Upper lobe of left lung (tissue), 6 donors: ENCODE measurements around the gene IL1RAPL1. TPM values are rescaled to one million over a fixed set of nuclear protein-coding genes. Genes with fewer than 3 reads are reported as not detected.

Source experiments
- ATAC-seq, 2 donors: fragments of 200-7000 bp; cut with Tn5 transposase; one replicate each; pipeline ENCODE4 v1.9.1; 2022; ENCODE audit warnings: mild to moderate bottlenecking in 2 of 2, moderate library complexity in 2 of 2; ENCODE audit not compliant: low FRiP score in 2 of 2
- DNase-seq, 2 donors: peaks; one replicate each; pipeline ENCODE4 v3.0.0-alpha.2; 2019 to 2020
- H3K27ac ChIP-seq, 4 donors: fragments of 200-600 bp; sonication (generic); one replicate each; pipeline ENCODE4 v1.5.1; 2016 to 2019
- H3K27me3 ChIP-seq, 4 donors: fragments of 200-600 bp; sonication (generic); one replicate each; pipeline ENCODE4 v1.5.1; 2017 to 2019
- H3K36me3 ChIP-seq, 4 donors: fragments of 200-600 bp; sonication (generic); one replicate each; pipeline ENCODE4 v1.5.1; 2016 to 2019
- H3K4me1 ChIP-seq, 4 donors: fragments of 200-600 bp; sonication (generic); one replicate each; pipeline ENCODE4 v1.5.1; 2018 to 2019
- H3K4me3 ChIP-seq, 4 donors: fragments of 200-600 bp; sonication (generic); one replicate each; pipeline ENCODE4 v1.5.1; 2017 to 2019; ENCODE audit warnings: mild to moderate bottlenecking in 2 of 4, moderate library complexity in 1 of 4
- H3K9me3 ChIP-seq, 4 donors: fragments of 200-600 bp; sonication (generic); one replicate each; pipeline ENCODE4 v1.5.1; 2018 to 2019
- EP300 ChIP-seq, 4 donors: sonication (generic); formaldehyde crosslinking; IDR thresholded peaks; one replicate each; pipeline ENCODE4 v1.5.1; 2017; ENCODE audit warnings: antibody characterized with exemption in 4 of 4, control low read depth in 2 of 4
- POLR2A ChIP-seq, 4 donors: fragments of 450-650 bp; IDR thresholded peaks; one replicate each; pipeline ENCODE4 v1.5.1; 2016 to 2017; ENCODE audit warnings: antibody characterized with exemption in 4 of 4, mild to moderate bottlenecking in 2 of 4
- POLR2AphosphoS5 ChIP-seq, 2 donors: sonication (generic); formaldehyde crosslinking; IDR thresholded peaks; one replicate each; pipeline ENCODE4 v1.5.1; 2017; ENCODE audit warnings: antibody characterized with exemption in 2 of 2
- WGBS, 2 donors: methylation state at CpG; one replicate each; pipeline ENCODE4 v1.1.5; 2017 to 2018; 5-methylcytosine and 5-hydroxymethylcytosine counted together
- total RNA-seq, 6 donors: library from RNA; depleted of rRNA in 4 of 6; stranded (reverse); fragments of >200 nt in 4 of 6; gene quantifications; one replicate each; pipeline versions ENCODE4 v1.1.0 to v1.2.1, GENCODE V29; 2016 to 2021
- TF ChIP-seq, protein P1 (sequence below), 6 experiments: fragments of 450-650 bp in 4 of 6; fragments of 200-600 bp in 2 of 6; sonication (generic) in 2 of 6; IDR thresholded peaks; one replicate each; pipeline ENCODE4 v1.5.1; 2016 to 2019; ENCODE audit warnings: antibody characterized with exemption in 6 of 6
- donor health status: DM: no; HTN: no; CAD: no; lungs with moderate emphysema.
- donor health status: DM: no; HTN: yes; CAD: no; lungs with severe emphysema.

The IL1RAPL1 gene
- total RNA-seq, 6 donors from 2014 or later = 0.09 to 0.46 (median 0.33) TPM; not detected in 3

DNA sequence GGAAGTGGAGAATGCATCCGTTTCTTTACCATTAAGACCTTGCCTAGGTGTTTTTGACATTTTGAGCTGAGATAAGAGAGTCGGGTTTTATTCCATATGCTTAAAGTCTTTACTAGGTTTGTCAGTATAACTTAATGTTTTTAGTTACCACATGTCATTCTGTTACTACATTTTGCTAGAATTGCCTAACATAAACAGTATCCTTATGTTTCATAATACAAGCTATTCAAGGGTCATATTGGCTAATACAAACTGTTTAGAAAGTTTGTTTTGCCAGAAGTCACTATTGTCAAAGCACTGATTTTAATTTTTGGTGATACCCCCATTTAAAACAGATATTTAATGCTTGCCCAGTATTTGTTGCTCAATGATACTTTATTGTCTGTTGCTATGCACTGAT lies 1200.4 kb downstream of the IL1RAPL1 start:
- Histone ChIP-seq H3K4me1 (no peaks in the 10 kb centered on the region), H3K9me3 (no peaks in the 10 kb centered on the region), H3K27me3 (no peaks in the 10 kb centered on the region), H3K4me3 (no peak overlapping the region), H3K27ac (no peak overlapping the region), H3K36me3 (no peaks in the 10 kb centered on the region)
- no peak for TF ChIP-seq POLR2A (IDR thresholded peaks at IDR 0.05)
- TF ChIP-seq, protein P1, sequence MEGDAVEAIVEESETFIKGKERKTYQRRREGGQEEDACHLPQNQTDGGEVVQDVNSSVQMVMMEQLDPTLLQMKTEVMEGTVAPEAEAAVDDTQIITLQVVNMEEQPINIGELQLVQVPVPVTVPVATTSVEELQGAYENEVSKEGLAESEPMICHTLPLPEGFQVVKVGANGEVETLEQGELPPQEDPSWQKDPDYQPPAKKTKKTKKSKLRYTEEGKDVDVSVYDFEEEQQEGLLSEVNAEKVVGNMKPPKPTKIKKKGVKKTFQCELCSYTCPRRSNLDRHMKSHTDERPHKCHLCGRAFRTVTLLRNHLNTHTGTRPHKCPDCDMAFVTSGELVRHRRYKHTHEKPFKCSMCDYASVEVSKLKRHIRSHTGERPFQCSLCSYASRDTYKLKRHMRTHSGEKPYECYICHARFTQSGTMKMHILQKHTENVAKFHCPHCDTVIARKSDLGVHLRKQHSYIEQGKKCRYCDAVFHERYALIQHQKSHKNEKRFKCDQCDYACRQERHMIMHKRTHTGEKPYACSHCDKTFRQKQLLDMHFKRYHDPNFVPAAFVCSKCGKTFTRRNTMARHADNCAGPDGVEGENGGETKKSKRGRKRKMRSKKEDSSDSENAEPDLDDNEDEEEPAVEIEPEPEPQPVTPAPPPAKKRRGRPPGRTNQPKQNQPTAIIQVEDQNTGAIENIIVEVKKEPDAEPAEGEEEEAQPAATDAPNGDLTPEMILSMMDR (IDR thresholded peaks at IDR 0.05) = no peak
- TF ChIP-seq POLR2AphosphoS5 (IDR thresholded peaks at IDR 0.05) = no peak
- TF ChIP-seq EP300 (IDR thresholded peaks at IDR 0.05) = no peak
- DNase-seq = no peak
- WGBS, 2 donors = 60 to 72% methylated on average over 2 of the region's 2 CpGs
- ATAC-seq = no peak

DNA sequence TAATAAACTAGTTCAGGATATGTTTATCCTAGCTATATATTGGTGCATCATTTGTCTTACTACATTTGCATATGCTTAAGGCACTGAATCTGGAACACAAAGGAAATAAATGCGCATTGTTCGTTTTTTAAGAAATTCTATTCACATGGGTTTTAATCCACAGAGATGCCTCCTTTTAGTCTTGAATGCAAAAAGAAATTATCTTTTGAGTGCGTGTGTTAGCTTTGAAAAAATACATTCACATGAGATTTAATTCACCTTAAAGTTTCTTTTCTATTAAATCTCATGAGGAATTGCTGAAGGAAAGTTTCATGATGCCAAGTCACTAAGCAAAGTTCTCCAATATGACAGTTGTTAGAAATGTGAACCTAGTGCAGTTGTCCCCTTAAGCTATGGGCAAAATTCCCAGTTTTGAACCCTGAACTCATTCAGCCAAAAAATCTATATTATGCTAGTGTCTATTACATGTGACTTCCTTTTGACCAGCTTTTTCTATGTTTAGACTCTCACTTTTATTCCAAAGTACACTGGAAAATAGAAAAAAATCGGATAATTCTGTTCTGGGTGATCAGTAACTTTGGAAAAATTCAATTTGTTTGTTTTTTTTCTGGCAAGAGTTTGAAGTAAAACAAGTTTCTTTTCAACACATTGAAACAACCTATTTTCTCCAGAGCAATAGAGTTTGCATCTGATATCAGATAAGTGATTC lies 1201.9 kb downstream of the IL1RAPL1 start:
- WGBS, 2 donors = 66 to 79% methylated on average over 4 of the region's 4 CpGs
- no peaks in the 10 kb centered on the region for H3K27me3 ChIP-seq
- TF ChIP-seq EP300 (IDR thresholded peaks at IDR 0.05) = no peak
- no peak for TF ChIP-seq POLR2A (IDR thresholded peaks at IDR 0.05)
- TF ChIP-seq POLR2AphosphoS5 (IDR thresholded peaks at IDR 0.05) = no peak
- TF ChIP-seq, protein P1 (IDR thresholded peaks at IDR 0.05) = no peak
- no peaks in the 10 kb centered on the region for H3K9me3 ChIP-seq
- no peak overlapping the region for H3K27ac ChIP-seq
- no peak overlapping the region for H3K4me3 ChIP-seq
- H3K4me1 ChIP-seq = no peaks in the 10 kb centered on the region
- ATAC-seq (no peak), DNase-seq (no peak)
- no peaks in the 10 kb centered on the region for H3K36me3 ChIP-seq

DNA sequence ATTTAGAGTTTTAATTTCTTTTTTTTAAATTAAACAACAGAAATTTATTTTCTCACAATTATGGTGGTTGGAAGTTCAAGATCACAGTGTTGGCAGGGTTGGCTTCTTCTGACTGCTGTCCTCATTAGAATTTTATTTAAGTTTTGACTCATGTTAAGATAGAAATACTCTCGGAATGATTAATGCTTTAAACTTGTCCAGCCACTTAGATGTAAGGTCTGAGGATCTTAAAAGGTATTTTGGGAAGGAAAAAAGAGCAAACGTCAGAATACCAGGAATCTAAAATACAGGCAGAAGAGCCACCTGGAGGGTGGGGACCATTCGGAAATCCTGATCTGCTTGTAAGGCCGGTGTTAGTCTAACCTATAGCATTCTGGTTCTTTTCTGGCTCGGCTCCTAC lies 1205.1 kb downstream of the IL1RAPL1 start:
- no peak overlapping the region for H3K4me3 ChIP-seq
- no peaks in the 10 kb centered on the region for H3K27me3 ChIP-seq
- DNase-seq = no peak
- no peaks in the 10 kb centered on the region for H3K36me3 ChIP-seq
- 70 to 75% methylated on average over 5 of the region's 5 CpGs for WGBS, 2 donors
- no peak for ATAC-seq
- H3K27ac ChIP-seq = no peak overlapping the region
- no peaks in the 10 kb centered on the region for H3K9me3 ChIP-seq
- TF ChIP-seq POLR2AphosphoS5 (IDR thresholded peaks at IDR 0.05) (no peak), POLR2A (IDR thresholded peaks at IDR 0.05) (no peak), EP300 (IDR thresholded peaks at IDR 0.05) (no peak)
- TF ChIP-seq, protein P1 (IDR thresholded peaks at IDR 0.05) = no peak
- H3K4me1 ChIP-seq = no peaks in the 10 kb centered on the region

DNA sequence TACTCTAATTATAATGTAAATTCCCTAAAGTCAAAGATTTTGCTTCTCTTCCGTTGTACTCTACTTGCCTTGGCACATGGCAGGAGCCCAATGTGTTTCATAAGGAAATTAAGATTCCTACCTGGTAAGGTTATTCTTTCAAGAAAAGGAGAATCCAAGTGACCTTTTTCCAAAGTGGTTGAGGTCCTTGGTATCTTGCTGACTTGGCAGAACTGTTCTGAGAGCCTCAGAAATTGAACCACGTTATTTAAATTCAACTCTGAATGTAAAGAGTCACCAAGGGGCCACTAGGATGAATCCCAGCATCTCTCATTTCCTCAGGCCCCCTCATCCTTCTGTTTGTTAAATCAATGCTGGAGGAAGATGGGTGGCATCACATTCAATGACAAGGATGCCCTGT lies 1209.9 kb downstream of the IL1RAPL1 start:
- no peaks in the 10 kb centered on the region for H3K36me3 ChIP-seq
- no peaks in the 10 kb centered on the region for H3K9me3 ChIP-seq
- TF ChIP-seq, protein P1 (IDR thresholded peaks at IDR 0.05) = no peak
- TF ChIP-seq POLR2AphosphoS5 (IDR thresholded peaks at IDR 0.05) (no peak), POLR2A (IDR thresholded peaks at IDR 0.05) (no peak), EP300 (IDR thresholded peaks at IDR 0.05) (no peak)
- H3K4me3 ChIP-seq = no peak overlapping the region
- 60 to 72% methylated on average over 2 of the region's 2 CpGs for WGBS, 2 donors
- ATAC-seq (no peak), DNase-seq (no peak)
- no peaks in the 10 kb centered on the region for H3K27me3 ChIP-seq
- no peaks in the 10 kb centered on the region for H3K4me1 ChIP-seq
- H3K27ac ChIP-seq = no peak overlapping the region

DNA sequence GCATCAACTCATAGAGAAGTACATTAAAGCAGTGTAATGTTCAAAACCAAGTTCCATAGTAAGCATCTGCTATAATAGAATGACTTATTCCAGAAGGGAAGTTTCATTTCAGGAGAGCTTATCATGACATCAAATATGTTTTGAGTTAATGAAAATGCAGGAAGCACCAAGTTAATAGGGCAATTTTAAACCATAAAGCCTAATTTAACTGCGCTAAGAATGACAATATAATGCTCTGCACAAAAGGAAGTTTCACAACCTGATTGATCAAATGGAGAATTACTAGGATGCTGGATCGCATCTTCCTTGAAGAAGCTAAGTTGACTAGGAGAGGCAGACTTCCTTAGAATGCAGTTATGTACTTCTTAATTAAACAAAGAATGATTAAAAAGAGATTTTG lies 1211.2 kb downstream of the IL1RAPL1 start:
- TF ChIP-seq, protein P1 (IDR thresholded peaks at IDR 0.05) = no peak
- TF ChIP-seq EP300 (IDR thresholded peaks at IDR 0.05) (no peak), POLR2A (IDR thresholded peaks at IDR 0.05) (no peak), POLR2AphosphoS5 (IDR thresholded peaks at IDR 0.05) (no peak)
- WGBS, 2 donors = 67 to 73% methylated on average over 2 of the region's 2 CpGs
- DNase-seq (no peak), ATAC-seq (no peak)
- H3K27ac ChIP-seq = no peak overlapping the region
- no peak overlapping the region for H3K4me3 ChIP-seq
- no peaks in the 10 kb centered on the region for H3K27me3 ChIP-seq
- H3K36me3 ChIP-seq = no peaks in the 10 kb centered on the region
- no peaks in the 10 kb centered on the region for H3K9me3 ChIP-seq
- no peaks in the 10 kb centered on the region for H3K4me1 ChIP-seq
